HCT116 (cell line): ENCODE results near the gene PLD2.

Source experiments
- ATF3 ChIP-seq: IDR thresholded peaks from 2 replicates; pipeline ENCODE4 v1.6.1; 2012
- CTCF ChIP-seq, 3 experiments: fragments of 200-600 bp in 1 of 3; sonication (generic) in 1 of 3; IDR thresholded peaks in 2 of 3; conservative IDR thresholded peaks in 1 of 3; 2 replicates each; pipeline ENCODE4 v1.5.1; 2012 to 2017; ENCODE audit warnings: low read depth in 2 of 3, low read length in 2 of 3, antibody characterized with exemption in 1 of 3, borderline replicate concordance in 1 of 3, control low read depth in 1 of 3, mild to moderate bottlenecking in 1 of 3, mixed read lengths in 1 of 3, mixed run types in 1 of 3, moderate library complexity in 1 of 3; ENCODE audit not compliant: insufficient read depth in 1 of 3
- EZH2 ChIP-seq: fragments of 200-600 bp; sonication (generic); IDR thresholded peaks from 2 replicates; pipeline ENCODE4 v1.6.1; 2017; ENCODE audit warnings: antibody characterized with exemption, mixed run types
- MAX ChIP-seq: IDR thresholded peaks from 2 replicates; pipeline ENCODE4 v1.6.1; 2012
- POLR2A ChIP-seq: IDR thresholded peaks from 2 replicates; pipeline ENCODE4 v1.7.0; 2011; ENCODE audit warnings: borderline replicate concordance; ENCODE audit not compliant: insufficient read depth, insufficient read length; ENCODE audit errors: extremely low read depth
- POLR2AphosphoS5 ChIP-seq: IDR thresholded peaks from 2 replicates; pipeline ENCODE4 v1.6.1; 2011; ENCODE audit warnings: mild to moderate bottlenecking, low read depth, low read length, moderate library complexity
- RAD21 ChIP-seq: IDR thresholded peaks from 2 replicates; pipeline ENCODE4 v1.6.1; 2012; ENCODE audit warnings: low read depth, mild to moderate bottlenecking
- SP1 ChIP-seq: IDR thresholded peaks from 2 replicates; pipeline ENCODE4 v1.6.1; 2012; ENCODE audit warnings: low read depth
- TCF7L2 ChIP-seq: IDR thresholded peaks from 2 replicates; pipeline ENCODE4 v1.7.0; 2011; ENCODE audit warnings: borderline replicate concordance, inconsistent platforms; ENCODE audit not compliant: insufficient read depth, insufficient read length; ENCODE audit errors: extremely low read depth
- YY1 ChIP-seq: IDR thresholded peaks from 2 replicates; pipeline ENCODE4 v1.6.1; 2011; ENCODE audit warnings: low read length, low read depth, moderate library complexity, mild to moderate bottlenecking; ENCODE audit not compliant: insufficient replicate concordance; ENCODE audit errors: extremely low read depth

- TF ChIP-seq EZH2 (no peak), YY1 (no peak), POLR2AphosphoS5 (no peak), CTCF (IDR thresholded peaks at IDR 0.05 in 2 of 3, conservative IDR thresholded peaks at IDR 0.05 in 1 of 3; ENCODE audit: borderline replicate concordance in 1 of 3, insufficient read depth in 1 of 3, low read depth in 2 of 3, low read length in 2 of 3) (no peak), ATF3 (no peak), POLR2A (no peak), TCF7L2 (no peak), MAX (no peak), SP1 (no peak), RAD21 (no peak)
Observed at GRCh38 chr17:4842376-4842775, 35.4 kb downstream of the PLD2 start.
